Central memory CD8-positive, alpha-beta T cell (primary cell): ENCODE measurements around the gene MAP2.
"Not testable (repeated sequence)": the region's sequence is repeated elsewhere in the genome, so short reads cannot be mapped to it uniquely, and the experiment has no call there.

ENCODE experiments used
- ATAC-seq: fragments of 150-1000 bp; cut with Tn5 transposase; replicated peaks from 2 replicates; pipeline ENCODE4 v1.10.0; 2022; ENCODE audit warnings: mild to moderate bottlenecking, moderate FRiP score, moderate number of reproducible peaks; ENCODE audit not compliant: poor library complexity, severe bottlenecking; ENCODE audit errors: extremely low read depth
- DNase-seq, 2 donors: peaks; one replicate each; pipeline ENCODE4 v3.0.0; 2021; ENCODE audit warnings: low spot score in 2 of 2
- H3K27ac Mint-ChIP-seq: one replicate; pipeline ENCODE4 v1.8.0; 2022; ENCODE audit warnings: low read depth, mild to moderate bottlenecking, moderate library complexity, mixed read lengths
- H3K27me3 Mint-ChIP-seq: one replicate; pipeline ENCODE4 v1.8.0; 2022; ENCODE audit warnings: mixed read lengths
- H3K36me3 Mint-ChIP-seq: one replicate; pipeline ENCODE4 v1.8.0; 2022; ENCODE audit warnings: mild to moderate bottlenecking, moderate library complexity, mixed read lengths; ENCODE audit not compliant: insufficient read depth
- H3K4me1 Mint-ChIP-seq: one replicate; pipeline ENCODE4 v1.8.0; 2022; ENCODE audit warnings: mixed read lengths
- H3K4me3 Mint-ChIP-seq: one replicate; pipeline ENCODE4 v1.8.0; 2022; ENCODE audit warnings: mild to moderate bottlenecking, moderate library complexity, mixed read lengths
- H3K9me3 Mint-ChIP-seq: one replicate; pipeline ENCODE4 v1.8.0; 2022; ENCODE audit warnings: mixed read lengths

MAP2 gene

DNA sequence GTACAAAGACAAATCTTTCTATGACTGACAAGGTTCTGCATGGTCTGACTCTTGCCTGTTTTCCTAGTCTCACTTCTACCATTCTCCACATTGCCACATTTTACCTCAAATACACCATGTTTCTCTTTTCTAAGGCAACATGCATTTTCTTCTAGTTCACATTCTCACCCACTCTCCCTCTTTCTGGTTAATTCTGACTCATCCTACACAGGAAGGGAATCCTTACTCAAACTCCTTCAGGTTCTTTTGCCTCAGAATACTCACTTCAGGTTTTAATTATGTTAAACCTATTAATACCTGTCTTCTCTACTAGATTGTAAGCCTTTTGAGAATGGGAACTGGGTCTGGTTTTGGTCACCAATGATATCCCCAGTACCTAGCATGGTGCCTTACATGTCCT, 47.2 kb downstream of the MAP2 start:
- peaks cover 6% of the 10 kb centered on the region for H3K9me3 Mint-ChIP-seq
- no peaks in the 10 kb centered on the region for H3K27me3 Mint-ChIP-seq
- H3K27ac Mint-ChIP-seq = no peak overlapping the region
- no peaks in the 10 kb centered on the region for H3K4me1 Mint-ChIP-seq
- H3K4me3 Mint-ChIP-seq = no peak overlapping the region
- no peaks in the 10 kb centered on the region for H3K36me3 Mint-ChIP-seq
- ATAC-seq (no peak), DNase-seq (no peak)

DNA sequence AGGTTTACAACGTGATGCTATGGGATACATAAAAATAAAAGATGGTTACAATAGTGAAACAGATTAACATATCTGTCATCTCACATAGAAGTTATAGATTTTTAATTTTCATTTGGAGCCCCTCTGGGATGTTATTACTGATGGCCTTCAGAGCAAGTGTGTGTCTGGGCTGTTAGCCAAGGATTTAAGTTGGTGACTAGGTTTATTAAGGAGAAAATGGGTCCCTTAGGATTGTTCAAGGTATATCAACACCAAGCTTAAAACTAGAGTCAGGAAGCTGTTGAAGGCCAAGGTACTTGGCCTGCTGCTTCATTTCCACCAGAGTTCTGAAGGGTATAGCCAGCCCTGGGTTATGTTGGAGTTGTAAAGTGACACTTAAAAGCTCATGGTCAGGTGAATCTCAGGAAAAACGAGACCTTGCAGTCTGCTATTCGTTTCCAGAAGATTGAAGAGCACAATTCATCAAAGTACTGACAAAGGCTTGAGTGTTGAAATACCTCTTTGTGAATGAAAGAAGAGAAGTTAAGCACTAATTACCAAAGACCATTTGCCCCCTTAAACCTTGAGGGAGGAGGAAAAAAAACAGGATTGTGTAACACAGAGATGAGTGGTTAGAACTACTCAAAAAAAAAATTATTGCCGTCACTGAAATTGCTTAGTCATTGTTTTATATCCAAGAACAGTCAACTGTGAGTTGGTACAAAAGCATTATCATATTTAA, 48.4 kb downstream of the MAP2 start:
- DNase-seq = no peak
- H3K36me3 Mint-ChIP-seq = no peaks in the 10 kb centered on the region
- H3K9me3 Mint-ChIP-seq = peaks cover 4% of the 10 kb centered on the region
- H3K4me3 Mint-ChIP-seq = no peak overlapping the region
- ATAC-seq = no peak
- no peaks in the 10 kb centered on the region for H3K27me3 Mint-ChIP-seq
- H3K27ac Mint-ChIP-seq = no peak overlapping the region
- H3K4me1 Mint-ChIP-seq = no peaks in the 10 kb centered on the region

DNA sequence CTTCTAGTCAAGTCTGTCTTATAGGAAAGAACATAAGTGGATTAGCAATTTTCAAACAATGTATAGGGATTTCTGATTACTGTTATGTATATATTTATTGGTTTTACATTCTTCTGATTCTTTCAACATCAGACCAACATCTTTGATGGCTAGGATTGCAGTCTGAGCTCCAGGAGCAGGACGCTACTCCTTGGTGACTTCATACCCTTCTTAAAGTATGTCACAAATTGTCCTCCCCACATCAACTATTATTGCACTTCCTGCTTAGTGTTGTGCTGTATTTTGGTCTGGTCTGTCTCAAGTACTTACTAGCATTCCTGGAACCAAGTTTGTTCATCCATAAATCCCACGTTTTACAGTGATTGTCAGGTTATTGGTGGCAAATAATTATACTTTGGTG, 49.0 kb downstream of the MAP2 start:
- H3K4me3 Mint-ChIP-seq = no peak overlapping the region

DNA sequence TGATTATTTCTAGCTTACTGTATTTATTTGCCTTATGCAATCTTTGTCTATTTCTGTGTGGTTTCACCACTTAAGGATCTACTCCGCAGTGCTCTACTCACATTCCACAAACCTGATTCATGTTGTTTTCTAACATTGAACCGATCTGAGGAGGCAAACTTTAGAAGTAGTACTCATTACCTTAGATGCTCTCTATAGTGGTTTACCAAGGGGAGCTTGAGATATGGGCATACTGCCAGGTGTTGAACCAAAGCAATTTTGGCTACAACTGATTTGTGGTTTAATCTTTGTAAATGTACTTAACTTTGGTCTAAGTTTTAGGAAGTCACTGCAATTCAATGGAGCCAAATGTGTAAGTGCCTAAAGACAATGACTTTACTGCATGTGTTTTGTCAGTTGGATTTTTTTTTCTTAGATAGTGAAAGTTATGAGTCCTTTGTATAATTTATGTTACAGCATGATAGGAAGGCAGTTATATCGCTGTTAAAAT, 50.1 kb downstream of the MAP2 start:
- ATAC-seq (no peak), DNase-seq (no peak)
- H3K9me3 Mint-ChIP-seq = no peaks in the 10 kb centered on the region
- H3K27me3 Mint-ChIP-seq = no peaks in the 10 kb centered on the region
- H3K27ac Mint-ChIP-seq = no peak overlapping the region
- H3K4me3 Mint-ChIP-seq = no peak overlapping the region
- no peaks in the 10 kb centered on the region for H3K4me1 Mint-ChIP-seq
- no peaks in the 10 kb centered on the region for H3K36me3 Mint-ChIP-seq

More for the DNA sequence above, 49.0 kb downstream of the MAP2 start:
- Mint-ChIP-seq H3K27me3 (no peaks in the 10 kb centered on the region), H3K4me1 (no peaks in the 10 kb centered on the region), H3K36me3 (no peaks in the 10 kb centered on the region), H3K9me3 (no peaks in the 10 kb centered on the region), H3K27ac (no peak overlapping the region)
- no peak for DNase-seq
- ATAC-seq = no peak

DNA sequence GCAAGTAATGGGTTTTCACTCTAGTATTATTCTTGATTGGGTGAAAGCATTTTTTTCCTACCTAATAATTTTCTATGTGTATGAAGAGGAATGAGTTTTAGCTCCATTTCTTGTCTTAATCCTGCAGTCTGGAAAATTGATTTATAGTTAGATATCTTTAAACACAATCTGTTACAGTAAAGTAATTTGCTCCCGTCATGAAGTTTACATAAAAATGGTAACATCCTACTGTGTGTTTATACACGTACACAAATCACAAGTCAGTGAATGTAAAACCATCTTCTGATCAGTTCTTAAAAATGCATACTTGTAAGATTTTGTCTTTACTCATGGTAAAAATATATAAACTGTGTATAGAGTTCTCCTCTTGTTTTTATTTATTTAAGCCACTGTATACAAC, 51.1 kb downstream of the MAP2 start:
- Mint-ChIP-seq H3K4me3 (no peak overlapping the region), H3K27me3 (no peaks in the 10 kb centered on the region), H3K36me3 (no peaks in the 10 kb centered on the region), H3K9me3 (no peaks in the 10 kb centered on the region), H3K4me1 (no peaks in the 10 kb centered on the region), H3K27ac (no peak overlapping the region)
- no peak for DNase-seq
- no peak for ATAC-seq

DNA sequence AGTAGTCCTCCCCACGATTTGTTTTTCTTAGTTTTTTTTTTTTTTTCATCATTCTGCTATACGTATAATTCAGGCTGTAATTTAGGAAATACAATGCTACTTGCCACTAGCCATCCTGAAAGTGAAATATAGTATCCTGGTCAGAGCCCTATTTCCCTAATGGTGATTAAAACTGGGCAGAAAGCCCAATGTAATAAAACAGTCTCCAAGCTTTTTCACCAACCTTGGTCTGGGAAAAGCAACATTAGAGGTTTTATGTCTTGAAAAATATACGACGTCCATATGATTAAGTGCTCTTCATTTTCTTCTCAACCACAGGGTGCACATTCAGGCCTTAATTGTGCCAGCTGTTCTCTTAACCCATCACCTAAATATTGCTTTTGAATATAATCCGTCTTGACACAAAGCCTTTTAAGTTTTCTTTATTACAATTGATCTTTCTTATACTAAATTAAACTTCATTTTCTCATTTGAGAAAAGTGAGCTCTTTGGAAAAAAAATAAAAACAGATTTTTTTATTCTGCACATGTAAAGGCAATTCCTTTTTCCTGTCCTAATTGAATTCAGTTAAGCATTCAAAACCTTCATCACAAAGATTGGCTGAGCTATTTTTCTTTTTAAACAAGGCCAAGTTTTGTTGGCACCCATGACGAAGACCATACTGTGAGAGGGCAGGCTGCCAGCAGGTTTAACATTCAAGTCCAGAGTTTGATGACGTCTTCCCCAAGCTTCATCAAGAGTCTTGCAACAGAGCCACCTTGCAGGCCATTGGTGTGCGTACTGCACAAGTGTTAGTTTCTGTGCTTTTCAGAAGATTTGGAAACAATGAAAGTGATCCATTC, 52.7 kb downstream of the MAP2 start:
- no peaks in the 10 kb centered on the region for H3K27me3 Mint-ChIP-seq
- no peaks in the 10 kb centered on the region for H3K9me3 Mint-ChIP-seq
- H3K4me1 Mint-ChIP-seq = no peaks in the 10 kb centered on the region
- DNase-seq (no peak), ATAC-seq (no peak)
- H3K36me3 Mint-ChIP-seq = no peaks in the 10 kb centered on the region
- no peak overlapping the region for H3K4me3 Mint-ChIP-seq
- H3K27ac Mint-ChIP-seq = no peak overlapping the region

DNA sequence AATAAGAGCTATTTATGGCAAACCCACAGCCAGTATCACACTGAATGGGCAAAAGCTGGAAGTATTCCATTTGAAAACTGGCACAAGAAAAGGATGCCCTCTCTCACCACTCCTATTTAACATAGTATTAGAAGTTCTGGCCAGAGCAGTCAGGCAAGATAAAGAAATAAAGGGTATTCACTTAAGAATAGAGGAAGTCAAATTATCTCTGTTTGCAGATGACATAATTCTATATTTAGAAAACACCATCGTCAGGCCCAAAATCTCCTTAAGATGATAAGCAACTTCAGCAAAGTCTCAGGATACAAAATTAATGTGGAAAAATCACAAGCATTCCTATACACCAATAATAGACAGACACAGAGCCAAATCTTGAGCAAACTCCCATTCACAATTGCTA, 68.4 kb downstream of the MAP2 start:
- not testable (repeated sequence) for H3K4me1 Mint-ChIP-seq, H3K4me3 Mint-ChIP-seq, ATAC-seq, DNase-seq, H3K27ac Mint-ChIP-seq, H3K36me3 Mint-ChIP-seq, H3K27me3 Mint-ChIP-seq
- peaks cover 30% of the 10 kb centered on the region for H3K9me3 Mint-ChIP-seq

DNA sequence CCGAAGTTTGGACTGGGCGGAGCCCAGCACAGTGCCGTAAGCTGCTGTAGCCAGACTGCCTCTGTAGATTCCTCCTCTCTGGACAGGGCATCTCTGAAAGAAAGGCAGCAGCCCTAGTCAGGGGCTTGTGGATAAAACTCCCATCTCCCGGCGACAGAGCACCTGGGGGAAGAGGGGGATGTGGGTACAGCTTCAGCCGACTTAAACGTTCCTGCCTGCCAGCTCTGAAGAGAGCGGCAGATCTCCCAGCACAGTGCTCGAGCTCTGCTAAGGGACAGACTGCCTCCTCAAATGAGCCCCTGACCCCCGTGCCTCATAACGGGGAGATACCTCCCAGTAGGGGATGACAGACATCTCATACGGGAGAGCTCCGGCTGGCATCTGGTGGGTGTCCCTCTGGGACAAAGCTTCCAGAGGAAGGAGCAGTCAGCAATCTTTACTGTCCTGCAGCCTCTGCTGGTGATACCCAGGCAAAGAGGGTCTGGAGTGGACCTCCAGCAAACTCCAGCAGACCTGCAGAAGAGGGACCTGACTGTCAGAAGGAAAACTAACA, 71.3 kb downstream of the MAP2 start:
- not testable (repeated sequence) for H3K4me1 Mint-ChIP-seq, ATAC-seq, H3K27ac Mint-ChIP-seq, H3K27me3 Mint-ChIP-seq, DNase-seq, H3K4me3 Mint-ChIP-seq, H3K36me3 Mint-ChIP-seq
- H3K9me3 Mint-ChIP-seq = peaks cover 26% of the 10 kb centered on the region

DNA sequence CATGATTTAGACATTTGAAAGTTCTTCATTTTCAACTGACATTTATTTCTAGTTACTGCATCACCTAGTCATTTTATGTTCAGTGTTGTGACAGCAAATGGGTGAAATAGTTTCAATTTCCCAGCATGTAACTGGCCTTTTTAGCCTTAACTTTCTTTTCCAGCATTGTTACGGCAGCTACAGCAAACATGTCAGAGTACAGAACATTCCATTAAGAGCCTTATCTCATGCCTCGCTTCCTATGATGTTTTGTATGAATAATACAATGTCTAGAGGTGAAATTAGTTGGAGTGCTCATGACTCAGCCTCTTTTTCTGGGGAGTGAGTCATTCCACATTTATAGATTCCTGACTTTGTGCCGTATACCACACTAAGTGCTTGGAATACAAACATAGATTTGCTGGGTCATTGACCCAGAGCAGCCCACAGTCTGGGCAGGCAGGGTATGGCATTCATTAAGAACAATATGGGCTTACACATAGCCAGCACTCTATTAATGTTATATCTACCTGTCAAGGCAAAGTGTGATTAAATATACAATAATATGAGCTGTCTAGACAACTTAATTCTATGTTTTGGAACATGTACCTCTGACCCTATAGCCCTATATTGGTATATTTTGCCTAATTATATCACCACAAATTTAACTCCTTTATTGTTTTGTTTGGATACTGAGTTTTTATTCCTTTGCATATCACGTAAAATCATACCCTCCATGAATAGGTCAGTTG, 72.2 kb downstream of the MAP2 start:
- DNase-seq (no peak), ATAC-seq (no peak)
- H3K27ac Mint-ChIP-seq = no peak overlapping the region

DNA sequence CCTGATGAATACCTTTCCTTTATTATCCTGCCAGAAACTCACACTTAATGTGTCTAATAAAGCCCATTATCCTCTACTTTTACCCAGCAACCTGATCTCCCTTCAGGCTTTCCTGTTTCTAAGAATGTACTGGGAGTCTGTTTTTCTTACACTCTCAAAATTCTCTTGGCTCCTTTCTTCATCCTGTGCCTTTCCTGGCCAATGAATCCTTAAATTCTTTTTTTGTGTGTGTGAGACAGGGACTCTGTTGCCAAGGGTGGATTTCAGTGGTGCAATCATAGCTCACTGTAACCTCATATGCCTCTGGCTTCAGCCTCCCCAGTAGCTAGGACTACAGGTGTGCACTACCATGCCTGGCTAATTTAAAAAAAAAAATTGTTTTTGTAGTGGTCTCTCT, 72.7 kb downstream of the MAP2 start:
- Mint-ChIP-seq H3K27me3 (no peaks in the 10 kb centered on the region), H3K4me3 (no peak overlapping the region), H3K9me3 (peaks cover 12% of the 10 kb centered on the region), H3K36me3 (no peaks in the 10 kb centered on the region), H3K4me1 (no peaks in the 10 kb centered on the region), H3K27ac (no peak overlapping the region)
- ATAC-seq (no peak), DNase-seq (no peak)

More for the DNA sequence above, 72.2 kb downstream of the MAP2 start:
- Mint-ChIP-seq H3K9me3 (peaks cover 17% of the 10 kb centered on the region), H3K27me3 (no peaks in the 10 kb centered on the region), H3K36me3 (no peaks in the 10 kb centered on the region), H3K4me3 (no peak overlapping the region), H3K4me1 (no peaks in the 10 kb centered on the region)

DNA sequence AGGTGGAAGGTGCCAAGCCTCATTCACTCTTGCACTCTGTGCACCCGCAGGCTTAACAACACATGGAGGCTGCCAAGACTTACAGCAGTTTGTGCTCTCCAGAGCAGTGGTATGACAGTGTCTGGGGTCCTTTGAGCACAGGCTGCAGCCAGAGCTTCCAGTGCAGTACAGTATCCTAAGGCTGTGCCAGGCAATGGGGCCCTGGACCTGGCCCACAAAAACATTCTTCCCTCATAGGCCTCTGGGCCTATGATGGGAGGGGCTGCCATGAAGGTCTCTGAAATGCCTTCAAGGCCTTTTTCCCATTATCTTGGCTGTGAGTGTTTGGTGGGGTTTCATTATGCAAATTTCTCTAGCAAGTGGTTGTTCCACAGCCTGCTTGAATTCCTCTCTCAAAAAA, 74.8 kb downstream of the MAP2 start:
- DNase-seq (no peak), ATAC-seq (no peak)
- H3K27ac Mint-ChIP-seq = no peak overlapping the region
- no peaks in the 10 kb centered on the region for H3K27me3 Mint-ChIP-seq
- peaks cover 6% of the 10 kb centered on the region for H3K9me3 Mint-ChIP-seq
- H3K4me3 Mint-ChIP-seq = no peak overlapping the region
- no peaks in the 10 kb centered on the region for H3K4me1 Mint-ChIP-seq
- H3K36me3 Mint-ChIP-seq = no peaks in the 10 kb centered on the region

DNA sequence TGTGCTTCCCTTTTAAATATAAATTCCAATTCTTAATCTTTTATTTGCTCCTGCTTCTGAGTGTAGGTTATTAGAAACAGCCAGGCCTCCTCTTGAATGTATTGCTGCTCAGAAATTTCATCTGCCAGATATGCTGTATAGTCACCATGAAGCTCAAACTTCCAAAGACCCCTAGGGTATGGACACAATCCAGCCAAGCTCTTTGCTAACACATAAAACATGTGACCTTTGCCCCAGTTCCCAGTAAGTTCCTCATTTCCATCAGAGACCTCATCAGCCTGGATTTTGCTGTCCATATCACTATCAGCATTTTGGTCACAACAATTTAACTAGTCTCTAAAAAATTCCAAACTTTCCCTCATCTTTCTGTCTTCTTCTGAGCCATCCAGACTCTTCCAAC, 75.2 kb downstream of the MAP2 start:
- Mint-ChIP-seq H3K27ac (no peak overlapping the region), H3K4me3 (no peak overlapping the region), H3K36me3 (no peaks in the 10 kb centered on the region), H3K27me3 (no peaks in the 10 kb centered on the region), H3K4me1 (no peaks in the 10 kb centered on the region), H3K9me3 (peaks cover 6% of the 10 kb centered on the region)
- ATAC-seq = no peak
- DNase-seq = no peak
